ENCODE data around the gene LRRC8B. TPM values are rescaled to one million over a fixed set of nuclear protein-coding genes. Genes with fewer than 3 reads are reported as not detected.

LRRC8B gene
- total and polyA plus RNA-seq, 9 of the 15 experiments (the other 6 are each of a cell fraction or from before 2014, with no cell fraction given) = 4.3 to 43.7 (median 14.4) TPM

GRCh38 chr1:89540406-89540970 is 15.9 kb downstream of the LRRC8B start:
- H3K79me2 ChIP-seq (ENCODE audit: control insufficient read depth, insufficient read depth, low read length) = peaks cover 97% of the 10 kb centered on the region
- FAIRE-seq (no peak), DNase-seq (ENCODE audit: extremely low read depth in 1 of 4, low spot score in 3 of 4) (peak in 2 of 4 experiments; percentile 35 to 59), ATAC-seq (peak; percentile 45)
- intact Hi-C loops (cut with micrococcal nuclease) = loop anchor here (10.0 kb wide), 1 partner anchor 354 kb away; no protein-coding TSS in a partner anchor
- CTCF ChIA-PET (ENCODE audit: low intra/inter-chr PET ratio) = no interaction called here
- no peaks in the 10 kb centered on the region for H3K27me3 ChIP-seq (ENCODE audit: control insufficient read depth in 2 of 2, insufficient read depth in 2 of 2, low read length in 2 of 2)
- no peaks in the 10 kb centered on the region for H3K9me1 ChIP-seq (ENCODE audit: control insufficient read depth, insufficient read depth, low read length)
- H3K4me1 ChIP-seq (replicated peaks in 1 of 2; ENCODE audit: control insufficient read depth in 2 of 2, insufficient read depth in 2 of 2, low read length in 2 of 2) = peaks cover 22 to 73% of the 10 kb centered on the region in 2 experiments
- H3K36me3 ChIP-seq (ENCODE audit: control insufficient read depth, insufficient read depth, low read length) = peaks cover 25% of the 10 kb centered on the region; the same call in 2 of the 3 replicates
- no TSS peak for BruUV-seq (replicated peaks)
- H3K27ac ChIP-seq (ENCODE audit: extremely low read depth, low read depth, low read length) = peak overlapping the region; percentile 89
- peak overlapping the region; percentile 44; the same call in 1 of the 2 replicates for H2AFZ ChIP-seq (ENCODE audit: low read depth, low read length)
- H4K20me1 ChIP-seq (replicated peaks; ENCODE audit: control insufficient read depth, insufficient read depth, low read length) = no peaks in the 10 kb centered on the region
- WGBS (ENCODE audit: insufficient coverage, low coverage, missing lambda C conversion rate) = 2% methylated on average over 4 of the region's 4 CpGs
- peak overlapping the region; percentile 63 to 79; a peak in 3 of 4 replicates for H3K9ac ChIP-seq (ENCODE audit: insufficient read depth in 1 of 2, low read depth in 2 of 2, low read length in 2 of 2)
- H3K4me3 ChIP-seq = 0 out of 2 replicates have a peak overlapping the region, but pooled peaks have one; percentile 10
- POLR2A ChIA-PET = interaction anchor here (0.6 to 2.7 kb wide), 8 partner anchors 9 to 203 kb away, joined by 3 to 10 read pairs (median 4); partner anchors contain the start of gene LRRC8B
- in situ Hi-C loops (cut with MboI) = no loop called here
- H3K4me2 ChIP-seq (ENCODE audit: insufficient read depth, low read length) = peak overlapping the region; percentile 67
- no peaks in the 10 kb centered on the region for H3K9me3 ChIP-seq (replicated peaks; ENCODE audit: control insufficient read depth, insufficient read depth, low read depth, low read length)
- peak; percentile 20; the same call in 1 of the 2 replicates for TF ChIP-seq BACH1 (tag; IDR thresholded peaks at IDR 0.05)
- 0 out of 4 replicates have a peak, but pooled peaks of 1 of the 2 experiments have one; percentile 22 for TF ChIP-seq ETV6 (IDR thresholded peaks at IDR 0.05; ENCODE audit: borderline replicate concordance in 1 of 2, low read depth in 2 of 2, low read length in 1 of 2)
- TF ChIP-seq ETV6 (CRISPR knock-in tag; IDR thresholded peaks at IDR 0.05; ENCODE audit: borderline replicate concordance) = no peak
- TF ChIP-seq ZNF311 (CRISPR knock-in tag; IDR thresholded peaks at IDR 0.05) = 0 out of 2 replicates have a peak, but pooled peaks have one; percentile 11
- no peak for TF ChIP-seq TAF9B (IDR thresholded peaks at IDR 0.05; ENCODE audit: partially characterized antibody)
- 0 out of 2 replicates have a peak, but pooled peaks have one; percentile 5 for TF ChIP-seq JUND (IDR thresholded peaks at IDR 0.05; ENCODE audit: borderline replicate concordance, low read depth, low read length)
- no peak; the same call in 2 of the 3 replicates for TF ChIP-seq JUND (tag; IDR thresholded peaks at IDR 0.05; ENCODE audit: borderline replicate concordance, low read depth, low read length)
- 0 out of 2 replicates have a peak, but pooled peaks have one; percentile 10 for TF ChIP-seq ARID3A (IDR thresholded peaks at IDR 0.05; ENCODE audit: borderline replicate concordance, low read depth, low read length)
- TF ChIP-seq NFE2 (IDR thresholded peaks at IDR 0.05; ENCODE audit: low read depth) = no peak
- TF ChIP-seq ZBTB2 (IDR thresholded peaks at IDR 0.05) = peak; percentile 44; the same call in 1 of the 2 replicates
- TF ChIP-seq PRDM10 (IDR thresholded peaks at IDR 0.05; ENCODE audit: partially characterized antibody) = peak; percentile 42
- no peak for TF ChIP-seq CEBPB (tag; IDR thresholded peaks at IDR 0.05)
- TF ChIP-seq ILF3 (IDR thresholded peaks at IDR 0.05; ENCODE audit: borderline replicate concordance) = no peak
- TF ChIP-seq MEF2D (tag; conservative IDR thresholded peaks at IDR 0.05; ENCODE audit: low read depth) = 0 out of 2 replicates have a peak, but pooled peaks have one; percentile 25
- TF ChIP-seq SMARCA4 (IDR thresholded peaks at IDR 0.05) = peak; percentile 55
